ENCODE results near the gene RAP2B.
"Not testable (repeated sequence)": the region's sequence is repeated elsewhere in the genome, so short reads cannot be mapped to it uniquely, and the experiment has no call there.

Gene RAP2B

DNA sequence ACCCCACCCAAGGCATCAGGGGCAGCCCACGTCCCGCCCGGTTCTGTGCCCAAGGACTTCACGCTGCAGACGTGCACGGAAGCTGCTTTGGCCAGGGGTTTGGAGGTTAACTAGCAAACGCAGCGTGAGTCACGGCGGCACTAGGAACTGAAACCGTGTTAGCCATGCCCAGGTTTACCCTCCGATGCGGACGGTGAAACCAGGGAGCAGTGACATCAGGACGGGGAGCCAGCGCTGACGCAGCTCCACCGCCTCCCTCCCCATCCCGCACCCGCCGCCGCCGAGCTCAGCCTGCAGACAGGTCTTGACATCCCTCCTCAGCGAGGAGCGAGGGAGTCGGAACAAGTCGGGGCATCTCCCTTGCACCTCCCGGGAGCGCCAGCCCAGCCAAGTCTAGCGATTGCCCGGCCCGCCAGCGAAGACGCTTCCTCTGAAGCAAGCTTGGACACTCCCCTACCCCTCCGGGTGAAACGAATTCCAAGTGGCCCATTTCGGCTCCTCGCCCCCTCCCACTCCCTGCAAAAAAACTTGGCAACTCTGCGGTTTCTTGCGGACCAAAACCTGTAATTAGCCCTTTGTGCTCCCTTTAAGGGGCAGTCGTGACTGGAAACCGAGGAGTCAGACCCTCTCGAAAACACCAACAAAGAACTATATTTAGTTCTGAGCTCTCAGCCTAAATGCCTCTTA, 1.4 kb upstream of the RAP2B start:
- peak; percentile 81 to 85 for DNase-seq

DNA sequence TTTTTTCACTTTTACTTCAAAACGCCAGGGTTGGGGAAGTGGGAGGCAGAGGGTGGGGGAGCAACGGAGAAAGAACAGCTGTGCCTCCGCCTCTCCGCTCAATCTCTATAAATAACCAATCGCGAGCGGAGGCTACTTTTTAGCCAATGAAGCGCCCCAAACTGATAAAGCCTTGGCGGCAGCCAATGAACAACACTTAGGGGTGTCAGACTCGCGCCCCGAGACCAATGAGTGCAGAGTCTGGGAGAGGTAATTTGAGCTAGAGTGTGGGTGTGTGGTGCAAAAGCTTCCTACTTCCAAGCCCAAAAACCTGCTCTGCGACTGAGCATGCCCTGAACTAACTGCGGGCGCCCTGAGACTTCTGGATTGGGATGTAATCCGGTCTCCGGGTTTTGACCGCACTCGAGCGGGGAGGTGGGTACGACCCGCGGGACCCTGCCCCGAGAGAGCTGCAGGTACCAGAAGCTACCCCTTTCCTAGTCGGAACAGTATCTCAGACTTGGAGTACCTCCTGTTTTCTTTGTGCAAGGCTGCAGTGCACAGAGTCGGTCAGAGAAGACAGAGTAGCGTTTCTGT, 800 bp upstream of the RAP2B start:
- DNase-seq, result peak; percentile 100

GRCh38 chr3:153162513-153163392, 727 bp downstream of the RAP2B start:
- peak; percentile 53 to 60 for DNase-seq

- DNase-seq, result peak; percentile 53 to 60
These were observed 1.3 kb downstream of the RAP2B start for GRCh38 chr3:153163393-153163724.

GRCh38 chr3:153163756-153164550, 1.9 kb downstream of the RAP2B start:
- peak in 1 of 2 experiments; percentile 41 for DNase-seq

DNA sequence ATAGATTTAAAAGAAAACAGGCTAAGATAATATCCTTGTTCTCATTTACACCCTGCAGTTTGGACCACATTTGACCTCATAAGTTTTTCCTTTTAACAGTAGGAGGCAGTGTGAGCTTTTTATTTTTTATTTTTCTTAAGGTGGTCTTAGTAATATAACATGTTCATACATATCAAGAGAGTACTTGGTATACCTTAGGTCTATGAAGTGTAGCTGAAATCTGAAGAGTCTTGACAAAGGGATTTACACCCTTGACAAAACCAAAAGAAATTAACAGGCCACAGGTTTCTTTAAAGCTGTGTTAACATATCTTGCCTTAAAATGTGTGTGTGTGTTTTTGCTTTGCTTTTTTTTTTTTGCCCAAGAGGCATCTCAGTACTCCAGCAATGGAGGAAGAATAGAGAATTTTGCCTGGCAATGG, 3.2 kb downstream of the RAP2B start:
- peak in 1 of 2 experiments; percentile 28 for DNase-seq

DNA sequence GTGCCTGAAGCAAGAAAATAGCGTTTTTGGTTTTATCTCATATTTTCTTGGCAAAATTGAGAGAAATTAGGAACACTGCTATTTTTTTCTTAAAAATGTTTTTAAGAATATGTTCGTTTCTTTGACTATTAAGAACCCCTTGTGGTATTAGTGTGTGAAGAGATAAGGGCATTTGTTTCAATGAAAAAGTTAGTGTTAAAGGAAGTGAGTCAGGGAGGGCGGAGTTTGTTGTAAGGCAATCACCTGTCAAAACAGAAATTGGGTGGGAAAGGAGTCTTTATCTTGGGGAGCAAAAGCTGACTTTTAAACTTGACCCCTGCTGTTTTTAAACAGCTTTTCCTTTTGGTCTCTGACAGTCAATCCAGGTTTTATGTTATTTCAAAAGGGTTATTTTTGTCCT, 4.2 kb downstream of the RAP2B start:
- DNase-seq, result no peak

DNA sequence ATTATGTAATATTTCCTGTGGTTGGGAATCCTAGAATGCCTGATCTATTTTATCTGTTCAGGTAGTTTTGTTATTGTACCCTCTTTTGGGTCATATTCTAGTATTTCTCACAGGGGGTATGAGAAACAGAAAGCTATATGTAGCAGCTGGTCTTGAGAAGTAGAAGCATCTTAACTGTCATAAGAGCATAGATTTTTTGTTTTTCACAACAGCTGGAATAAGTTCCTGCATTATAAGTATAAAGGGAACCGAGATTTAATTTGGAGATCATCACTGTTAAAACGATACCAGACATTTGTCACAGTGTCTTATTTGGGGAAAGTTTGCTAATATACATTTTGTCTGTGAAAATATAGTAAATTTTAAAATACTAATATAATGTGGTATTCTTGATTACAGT, 4.8 kb downstream of the RAP2B start:
- no peak for DNase-seq

DNA sequence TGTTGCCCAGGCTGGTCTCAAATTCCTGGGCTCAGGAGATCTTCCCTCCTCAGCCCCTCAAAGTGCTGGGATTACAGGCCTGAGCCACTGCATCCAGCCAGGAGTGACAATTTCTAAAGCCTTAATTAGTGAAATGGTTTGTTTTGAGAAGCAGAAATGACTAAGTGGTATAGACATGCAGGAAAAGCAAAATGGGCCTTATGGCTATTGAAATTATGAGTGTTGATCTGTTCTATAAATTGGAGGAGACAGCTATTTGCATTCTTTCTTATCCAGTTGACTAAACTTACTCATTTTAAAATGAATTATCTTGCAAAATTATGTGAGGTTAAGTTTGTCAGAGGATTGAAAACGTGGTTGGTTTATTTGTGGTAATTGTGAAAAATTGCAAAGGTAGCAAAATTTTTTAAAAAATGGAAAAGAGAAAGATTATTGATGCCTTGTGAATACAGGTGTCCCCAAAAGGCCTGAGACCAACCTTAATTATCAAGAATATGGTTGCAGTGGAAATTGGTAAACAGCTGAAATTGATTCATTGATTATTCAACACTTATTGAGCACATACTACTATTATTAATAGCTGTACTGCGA, 7.9 kb downstream of the RAP2B start:
- DNase-seq, result no peak

GRCh38 chr3:153171256-153171655, 9.2 kb downstream of the RAP2B start:
- DNase-seq, result no peak

DNA sequence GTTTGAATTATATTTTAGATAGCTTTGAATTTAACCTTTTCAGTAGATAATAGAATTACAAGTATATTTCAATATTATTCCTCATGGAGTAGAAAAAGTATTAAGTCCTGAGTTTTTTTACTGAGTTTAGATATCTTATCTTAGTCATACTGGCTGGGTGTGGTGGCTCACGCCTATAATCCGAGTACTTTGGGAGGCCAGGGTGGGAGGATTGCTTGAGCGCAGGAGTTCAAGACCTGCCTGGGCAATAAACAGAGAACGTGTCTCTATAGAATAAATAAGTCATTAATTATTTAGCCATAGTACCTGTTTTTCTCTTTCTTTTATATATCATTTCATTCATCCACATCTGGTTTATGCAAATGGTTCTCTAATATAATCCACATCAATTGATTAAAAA, 9.9 kb downstream of the RAP2B start:
- DNase-seq, result no peak

DNA sequence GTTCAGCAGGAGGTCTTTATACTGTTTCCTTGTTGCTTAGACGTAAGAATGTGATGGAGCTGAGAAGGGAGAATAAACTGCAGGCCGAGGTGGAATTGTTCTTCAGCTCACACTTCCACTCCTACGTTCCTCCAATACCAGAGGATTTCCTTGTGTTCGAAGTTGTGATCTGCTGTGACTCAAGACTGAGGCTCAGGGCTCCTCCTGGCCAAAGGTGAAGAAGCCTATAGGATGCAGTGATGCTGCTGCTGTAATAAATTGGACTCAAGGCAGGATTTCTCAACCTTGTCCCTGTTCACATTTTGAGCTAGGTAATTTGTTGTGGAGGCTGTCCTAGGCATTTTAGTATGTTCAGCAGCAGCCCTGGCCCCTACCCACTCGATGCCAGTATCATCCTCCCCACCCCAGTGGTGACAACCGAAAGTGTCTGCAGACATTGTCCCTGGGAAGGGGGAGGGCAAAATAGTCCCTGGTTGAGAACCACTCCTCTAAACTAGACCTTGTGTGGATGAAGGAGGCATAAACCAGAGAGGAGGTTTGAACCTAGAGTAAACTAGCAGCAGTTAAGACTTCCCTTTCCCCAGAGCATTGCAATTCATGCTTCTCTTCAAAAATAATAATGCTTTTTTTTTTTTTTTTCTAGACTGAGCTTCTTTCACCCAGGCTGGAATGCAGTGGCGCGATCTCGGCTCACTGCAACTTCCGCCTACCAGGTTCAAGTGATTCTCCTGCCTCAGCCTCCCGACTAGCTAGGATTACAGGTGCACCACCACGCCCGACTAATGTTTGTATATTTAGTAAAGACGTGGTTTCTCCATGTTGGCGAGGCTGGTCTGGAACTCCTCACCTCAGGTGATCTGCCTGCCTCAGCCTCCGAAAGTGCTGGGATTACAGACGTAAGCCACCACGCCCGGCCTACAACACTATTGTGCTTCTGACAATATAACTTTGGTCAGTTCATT, 11.1 kb downstream of the RAP2B start:
- no peak for DNase-seq

DNA sequence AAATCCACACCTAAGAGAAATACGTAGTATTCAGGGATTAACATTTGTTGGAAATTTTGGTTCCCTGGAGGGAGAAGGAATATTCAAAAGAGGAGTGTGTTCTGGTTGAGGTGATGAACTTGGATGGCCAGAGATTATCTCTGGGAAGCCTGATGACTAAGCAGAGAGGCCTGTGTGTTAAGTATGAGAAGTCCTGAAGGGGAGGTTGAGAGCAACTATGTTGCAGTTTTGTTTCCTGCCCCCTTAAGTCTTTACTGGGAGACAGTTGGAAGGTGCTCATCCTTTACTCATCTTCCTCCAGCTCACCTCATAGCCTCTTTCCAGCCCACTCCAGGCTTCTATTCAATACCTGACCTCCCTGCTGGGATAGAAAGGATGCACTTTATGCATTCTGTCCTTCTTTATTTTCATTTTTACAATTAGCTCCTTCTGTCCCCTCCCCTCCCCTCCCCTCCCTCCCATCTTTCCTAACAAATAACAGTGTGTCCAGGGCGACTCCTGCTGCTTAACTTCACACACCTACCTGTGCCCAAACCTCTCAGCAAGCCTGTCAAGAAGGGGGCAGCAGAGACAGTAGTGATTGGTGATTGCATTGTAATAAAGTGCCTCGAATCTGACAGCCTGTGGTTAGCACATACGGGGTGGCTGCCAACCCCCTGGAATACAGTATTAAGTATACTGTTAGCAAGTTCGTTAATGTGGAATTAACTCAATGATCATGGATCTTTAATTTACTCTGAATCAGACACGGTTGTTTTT, 11.9 kb downstream of the RAP2B start:
- DNase-seq, result peak; percentile 8 to 50

GRCh38 chr3:153176197-153176596, 14.2 kb downstream of the RAP2B start:
- no peak for DNase-seq

DNA sequence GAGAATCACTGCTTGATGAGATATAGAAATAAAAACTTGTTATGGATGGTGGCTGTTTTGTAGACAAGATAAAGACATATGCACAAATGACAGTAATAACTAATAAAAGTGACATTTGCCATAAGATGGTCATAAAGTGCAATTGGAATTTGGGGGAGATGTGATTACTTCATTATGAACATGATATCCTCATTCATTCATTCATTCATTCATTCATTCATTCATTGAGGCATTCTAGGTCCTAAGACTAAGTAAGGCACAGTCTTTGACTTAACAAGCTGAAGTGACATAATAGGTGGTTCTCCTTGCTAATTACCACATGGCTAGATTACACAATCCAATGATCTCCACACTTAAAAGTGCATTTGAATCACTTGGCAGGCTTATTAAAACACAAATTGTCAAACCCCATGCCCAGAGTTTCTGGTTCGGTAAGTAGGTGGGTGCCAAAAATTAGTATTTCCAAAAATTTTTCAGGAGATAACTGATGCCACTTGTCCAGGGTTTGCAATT, 18.9 kb downstream of the RAP2B start:
- DNase-seq, result no peak

- DNase-seq, result peak; percentile 42 to 73
These were observed 20.7 kb downstream of the RAP2B start for GRCh38 chr3:153182501-153183293.

GRCh38 chr3:153190923-153191322, 28.9 kb downstream of the RAP2B start:
- DNase-seq, result no peak

DNA sequence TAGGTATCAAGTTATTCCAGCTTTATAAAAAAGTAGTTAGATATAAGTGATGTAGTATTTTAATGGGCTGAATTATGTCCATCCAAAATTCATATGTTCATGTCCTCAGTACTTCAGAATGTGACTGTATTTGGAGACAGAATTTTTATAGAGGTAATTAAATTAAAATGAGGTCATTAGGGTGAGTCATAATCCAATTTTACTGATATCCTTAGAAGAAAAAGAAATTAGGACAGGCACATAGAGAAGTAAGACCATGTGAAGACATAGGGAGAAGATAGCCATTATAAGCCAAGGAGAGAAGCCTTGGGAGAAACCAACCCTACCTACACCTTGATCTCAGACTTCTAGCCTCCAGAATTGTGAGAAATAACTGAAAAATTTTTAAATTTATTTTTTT, 30.3 kb downstream of the RAP2B start:
- peak in 1 of 2 experiments; percentile 18 for DNase-seq

- not testable (repeated sequence) for DNase-seq
These were observed 31.9 kb downstream of the RAP2B start for GRCh38 chr3:153193786-153194476.
